Activated CD4-positive, alpha-beta memory T cell treated with anti-CD3 and anti-CD28 coated beads for 36 hours (primary cell): ENCODE data around the gene TBC1D3B. TPM values are rescaled to one million over a fixed set of nuclear protein-coding genes. Genes with fewer than 3 reads are reported as not detected.
"Not testable (repeated sequence)": the region's sequence is repeated elsewhere in the genome, so short reads cannot be mapped to it uniquely, and the experiment has no call there.

Experiments used
- CTCF ChIA-PET: fragments of 350-600 bp; sonication (Branson Sonifier 250); formaldehyde crosslinking; loops from one replicate; lab custom pipeline; 2021; ENCODE audit warnings: antibody characterized with exemption, inconsistent platforms; lab: Charles Lee
- POLR2A ChIA-PET: fragments of 350-600 bp; sonication (Branson Sonifier 250); formaldehyde crosslinking; loops from one replicate; lab custom pipeline; 2021; ENCODE audit warnings: antibody characterized with exemption; lab: Charles Lee
- DNase-seq: peaks from one replicate; pipeline ENCODE4 v3.0.0-alpha.2; 2020
- H3K27ac Mint-ChIP-seq: one replicate; pipeline ENCODE4 v1.8.0; 2021; ENCODE audit warnings: mixed read lengths
- H3K27me3 Mint-ChIP-seq: one replicate; pipeline ENCODE4 v1.8.0; 2021; ENCODE audit warnings: mixed read lengths
- H3K36me3 Mint-ChIP-seq: one replicate; pipeline ENCODE4 v1.8.0; 2021; ENCODE audit warnings: mixed read lengths
- H3K4me1 Mint-ChIP-seq: one replicate; pipeline ENCODE4 v1.8.0; 2021; ENCODE audit warnings: low read depth, mixed read lengths
- H3K4me3 Mint-ChIP-seq: one replicate; pipeline ENCODE4 v1.8.0; 2021; ENCODE audit warnings: mild to moderate bottlenecking, mixed read lengths
- H3K9me3 Mint-ChIP-seq: one replicate; pipeline ENCODE4 v1.8.0; 2021; ENCODE audit warnings: mixed read lengths
- intact Hi-C: fragments of 100-400 bp; cut with micrococcal nuclease; formaldehyde crosslinking; loops from one replicate; pipeline ENCODE4 v1.15.1; 2023
- total RNA-seq, 2 experiments: library from RNA; stranded (reverse); gene quantifications; one replicate each; pipeline ENCODE4 v1.2.3, GENCODE V29; 2021

Gene TBC1D3B
- total RNA-seq, 2 experiments from 2014 or later = 5.6 to 8.1 TPM

DNA sequence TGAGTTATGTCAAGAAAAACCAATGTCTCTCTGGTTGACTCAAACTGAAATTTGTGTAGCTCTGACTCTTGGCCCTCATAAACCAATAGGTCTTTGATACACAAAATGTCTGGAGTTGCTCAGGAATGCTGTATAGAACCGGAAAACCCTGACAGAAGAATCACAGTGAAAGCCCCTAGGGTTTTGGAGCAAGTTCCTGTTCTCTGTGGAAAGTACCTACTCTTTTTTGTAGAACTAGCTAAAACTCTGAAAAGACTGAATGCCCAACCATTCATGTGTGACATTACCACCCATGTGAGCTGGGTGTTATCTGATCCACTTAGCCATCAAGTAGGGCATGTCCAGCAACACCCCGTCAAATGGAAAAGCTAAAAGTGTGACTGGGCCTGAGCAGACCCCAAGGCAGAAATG is 44.0 kb downstream of the TBC1D3B start:
- intact Hi-C loops = loop anchor here (2.0 kb wide), 1 partner anchor 14 kb away; no protein-coding TSS in a partner anchor
- Mint-ChIP-seq H3K36me3 (no peaks in the 10 kb centered on the region), H3K9me3 (no peaks in the 10 kb centered on the region), H3K4me1 (no peaks in the 10 kb centered on the region), H3K27ac (no peak overlapping the region), H3K4me3 (no peak overlapping the region), H3K27me3 (peaks cover 26% of the 10 kb centered on the region)
- CTCF ChIA-PET = interaction anchor here (0.9 to 4.1 kb wide), 3 partner anchors 15 to 60 kb away, joined by 3 to 28 read pairs (median 8); no protein-coding TSS in a partner anchor
- no peak for DNase-seq
- POLR2A ChIA-PET = no interaction called here

DNA sequence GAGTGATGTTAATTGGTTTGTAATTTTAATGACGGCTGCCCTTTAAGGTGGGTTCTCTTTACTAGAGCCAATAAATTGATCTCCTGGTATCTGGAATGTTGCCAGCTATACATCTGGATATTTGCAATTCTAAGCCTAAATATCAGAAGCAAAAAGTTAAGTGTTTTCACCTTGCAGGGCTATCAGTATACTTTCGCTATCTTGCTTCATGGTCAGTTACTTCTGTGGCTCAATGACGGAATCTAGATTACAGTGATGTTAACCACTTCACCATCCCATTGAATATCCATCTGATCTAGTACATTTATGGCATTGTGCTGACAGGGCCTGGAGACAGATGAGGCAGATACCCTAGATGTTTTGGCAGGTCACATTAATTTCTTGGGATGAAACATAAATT is 44.5 kb downstream of the TBC1D3B start:
- ChIA-PET CTCF (interaction anchor here (0.9 to 4.1 kb wide), 2 partner anchors 15 to 17 kb away, joined by 3 to 28 read pairs; no protein-coding TSS in a partner anchor), POLR2A (no interaction called here)
- no peak for DNase-seq
- Mint-ChIP-seq H3K9me3 (no peaks in the 10 kb centered on the region), H3K36me3 (no peaks in the 10 kb centered on the region), H3K4me1 (no peaks in the 10 kb centered on the region), H3K4me3 (no peak overlapping the region), H3K27me3 (peaks cover 21% of the 10 kb centered on the region), H3K27ac (no peak overlapping the region)
- intact Hi-C loops = loop anchor here (2.0 kb wide), 1 partner anchor 13 kb away; no protein-coding TSS in a partner anchor

DNA sequence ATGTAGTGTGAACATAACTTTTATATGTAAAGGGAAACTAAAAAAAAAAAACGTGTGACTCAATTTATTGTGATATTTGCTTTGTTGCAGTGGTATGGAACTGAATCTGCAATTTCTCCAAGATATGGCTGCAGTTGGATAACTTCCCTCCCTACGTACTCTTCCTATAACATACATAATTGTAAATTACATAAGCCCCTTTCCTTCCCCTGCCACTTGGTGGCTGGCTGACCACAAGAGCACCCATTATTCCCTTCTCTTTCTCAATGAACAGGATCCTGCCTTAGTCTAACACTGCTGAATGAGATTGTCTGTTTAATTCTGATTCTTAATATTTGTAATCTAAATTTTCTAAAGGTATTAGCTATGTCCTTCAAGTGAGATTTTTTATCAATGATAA is 45.0 kb downstream of the TBC1D3B start:
- Mint-ChIP-seq H3K4me3 (no peak overlapping the region), H3K9me3 (peaks cover 3% of the 10 kb centered on the region), H3K27me3 (peaks cover 20% of the 10 kb centered on the region), H3K36me3 (no peaks in the 10 kb centered on the region), H3K27ac (no peak overlapping the region), H3K4me1 (no peaks in the 10 kb centered on the region)
- intact Hi-C loops = no loop called here
- ChIA-PET POLR2A (no interaction called here), CTCF (interaction anchor here (4.1 kb wide), 1 partner anchor 18 kb away, joined by 28 read pairs; no protein-coding TSS in a partner anchor)
- DNase-seq = no peak

DNA sequence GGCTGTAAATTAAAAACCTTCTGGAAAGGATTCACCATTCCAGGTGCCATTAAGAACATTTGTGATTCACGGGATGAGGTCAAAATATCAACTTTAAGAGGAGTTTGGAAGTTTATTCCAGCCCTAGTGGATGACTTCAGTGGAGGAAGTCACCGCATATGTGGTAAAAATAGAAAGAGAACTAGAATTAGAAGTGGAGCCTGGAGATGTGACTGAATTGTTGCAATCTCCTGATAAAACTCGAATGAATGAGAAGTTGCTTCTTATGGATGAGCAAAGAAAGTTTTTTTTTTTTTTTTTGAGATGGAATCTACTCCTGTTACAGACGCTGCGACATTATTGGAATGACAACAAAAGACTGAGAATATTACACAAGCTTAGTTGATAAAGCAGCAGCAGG is 46.1 kb downstream of the TBC1D3B start:
- DNase-seq = no peak
- H3K27me3 Mint-ChIP-seq = peaks cover 20% of the 10 kb centered on the region
- peaks cover 13% of the 10 kb centered on the region for H3K9me3 Mint-ChIP-seq
- intact Hi-C loops = no loop called here
- no peak overlapping the region for H3K27ac Mint-ChIP-seq
- H3K4me3 Mint-ChIP-seq = no peak overlapping the region
- no peaks in the 10 kb centered on the region for H3K4me1 Mint-ChIP-seq
- CTCF ChIA-PET = interaction anchor here (2.1 to 4.1 kb wide), 2 partner anchors 16 to 19 kb away, joined by 8 to 28 read pairs; no protein-coding TSS in a partner anchor
- H3K36me3 Mint-ChIP-seq = peaks cover 5% of the 10 kb centered on the region
- POLR2A ChIA-PET = no interaction called here

DNA sequence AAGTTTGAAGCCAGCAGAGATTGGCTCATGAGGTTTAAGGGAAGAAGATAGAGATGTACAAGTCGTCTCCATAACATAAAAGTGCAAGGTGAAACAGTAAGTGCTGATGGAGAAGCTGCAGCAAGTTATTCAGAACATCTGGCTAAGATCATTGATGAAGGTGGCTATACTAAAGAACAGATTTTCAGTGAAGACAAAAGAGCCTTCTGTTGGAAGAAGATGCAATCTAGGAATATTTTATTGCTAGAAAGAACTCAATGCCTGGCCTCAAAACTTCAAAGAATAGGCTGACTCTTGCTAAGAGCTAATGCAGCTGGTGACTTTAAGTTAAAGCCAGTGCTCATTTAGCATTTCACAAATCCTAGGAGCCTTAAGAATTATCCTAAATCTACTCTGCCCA is 46.8 kb downstream of the TBC1D3B start:
- DNase-seq = no peak
- intact Hi-C loops = no loop called here
- H3K36me3 Mint-ChIP-seq = peaks cover 6% of the 10 kb centered on the region
- POLR2A ChIA-PET = no interaction called here
- no peak overlapping the region for H3K27ac Mint-ChIP-seq
- H3K9me3 Mint-ChIP-seq = peaks cover 17% of the 10 kb centered on the region
- peaks cover 16% of the 10 kb centered on the region for H3K27me3 Mint-ChIP-seq
- H3K4me1 Mint-ChIP-seq = no peaks in the 10 kb centered on the region
- CTCF ChIA-PET = interaction anchor here (1.0 to 4.1 kb wide), 5 partner anchors 17 to 160 kb away, joined by 3 to 28 read pairs (median 8); no protein-coding TSS in a partner anchor
- H3K4me3 Mint-ChIP-seq = no peak overlapping the region

DNA sequence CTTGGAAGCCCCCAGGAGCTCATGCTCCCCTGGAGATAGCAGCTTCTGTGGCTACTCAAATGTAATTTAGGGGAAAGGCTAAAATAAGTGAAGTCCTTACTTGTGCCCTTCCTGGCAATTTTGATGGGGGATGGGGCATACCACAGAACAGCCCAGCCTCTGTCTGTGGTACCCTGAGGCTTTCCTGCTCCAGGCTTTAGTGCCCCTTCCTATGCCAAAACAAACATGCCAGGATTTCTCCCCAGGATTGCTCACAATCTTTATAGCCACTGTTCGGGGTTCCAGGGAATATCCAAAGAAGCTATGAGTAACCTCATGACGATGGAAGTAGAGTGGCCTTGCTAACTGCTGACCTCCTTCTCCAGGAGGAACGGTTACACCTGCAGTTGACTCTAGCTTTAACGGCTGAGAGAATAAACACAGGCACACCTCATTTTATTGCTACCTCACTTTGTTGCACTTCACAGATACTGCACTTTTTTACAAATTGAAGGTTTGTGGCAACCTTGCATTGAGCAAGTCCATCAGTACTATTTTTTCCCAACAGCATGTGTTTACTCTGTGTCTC is 47.9 kb downstream of the TBC1D3B start:
- Mint-ChIP-seq H3K36me3 (peaks cover 6% of the 10 kb centered on the region), H3K4me3 (no peak overlapping the region), H3K27me3 (peaks cover 16% of the 10 kb centered on the region), H3K4me1 (no peaks in the 10 kb centered on the region), H3K27ac (no peak overlapping the region), H3K9me3 (peaks cover 17% of the 10 kb centered on the region)
- intact Hi-C loops = no loop called here
- no peak for DNase-seq
- POLR2A ChIA-PET = no interaction called here
- CTCF ChIA-PET = interaction anchor here (0.6 to 2.6 kb wide), 8 partner anchors 12 to 1321 kb away, joined by 3 to 8 read pairs (median 6); no protein-coding TSS in a partner anchor

DNA sequence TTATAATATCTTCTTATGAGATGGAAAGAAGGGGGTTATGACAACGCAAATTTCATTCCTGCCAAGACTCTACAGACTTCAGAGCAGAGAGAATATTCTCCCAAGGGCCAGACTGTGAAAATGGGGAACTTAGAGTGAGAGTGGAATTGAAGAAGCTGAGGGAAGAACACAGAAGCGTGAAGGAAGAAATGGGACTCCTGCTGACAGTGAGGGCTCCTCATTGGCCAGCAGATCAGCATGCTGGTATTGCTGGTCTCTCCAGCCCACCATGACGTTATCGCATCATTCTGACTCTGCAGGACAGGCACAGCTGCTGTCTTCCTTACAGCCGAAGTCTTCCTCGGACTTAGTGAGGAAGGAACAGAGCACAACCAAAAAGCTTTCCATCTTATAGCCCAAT is 48.5 kb downstream of the TBC1D3B start:
- POLR2A ChIA-PET = no interaction called here

DNA sequence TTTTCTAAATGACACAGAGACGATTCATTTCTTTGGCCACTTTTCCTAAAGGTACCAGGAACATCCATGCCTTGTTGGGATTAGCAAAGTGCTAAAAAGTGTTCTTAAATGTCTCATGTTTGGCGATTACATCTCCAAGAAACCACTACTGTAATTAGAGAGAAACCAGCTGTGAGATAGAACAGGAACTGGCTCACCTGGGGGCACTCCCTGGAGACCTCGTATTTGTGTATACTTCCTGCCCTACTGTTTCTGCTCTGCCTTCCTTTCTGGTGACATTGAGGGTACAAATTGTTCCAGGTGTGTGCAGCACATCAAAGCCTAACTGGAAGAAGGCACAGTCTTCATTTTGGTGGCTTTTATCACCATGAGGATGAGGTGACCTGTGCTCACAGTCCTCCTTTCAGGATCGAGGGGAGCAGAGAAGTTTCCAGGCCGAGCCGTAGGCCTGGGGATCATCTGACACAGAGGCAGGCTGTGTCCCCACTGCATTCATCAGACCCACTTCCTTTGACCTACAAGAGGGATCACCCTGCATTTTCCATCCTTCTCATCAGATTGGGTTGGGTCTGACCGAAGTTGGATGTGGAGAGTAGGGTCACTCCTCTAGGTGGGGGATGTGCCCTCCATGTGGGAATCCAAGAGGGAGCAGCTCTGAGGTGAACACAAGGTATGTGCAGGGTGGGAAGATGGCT is 49.1 kb downstream of the TBC1D3B start:
- DNase-seq = no peak
- intact Hi-C loops = no loop called here
- Mint-ChIP-seq H3K27ac (no peak overlapping the region), H3K9me3 (peaks cover 17% of the 10 kb centered on the region), H3K27me3 (peaks cover 18% of the 10 kb centered on the region), H3K4me1 (no peaks in the 10 kb centered on the region), H3K36me3 (peaks cover 6% of the 10 kb centered on the region), H3K4me3 (no peak overlapping the region)
- POLR2A ChIA-PET = no interaction called here
- CTCF ChIA-PET = interaction anchor here (1.1 to 2.6 kb wide), 3 partner anchors 11 to 158 kb away, joined by 3 to 8 read pairs (median 5); no protein-coding TSS in a partner anchor

More for the DNA sequence above, 48.5 kb downstream of the TBC1D3B start:
- Mint-ChIP-seq H3K4me3 (no peak overlapping the region), H3K27me3 (peaks cover 16% of the 10 kb centered on the region), H3K27ac (no peak overlapping the region), H3K9me3 (peaks cover 17% of the 10 kb centered on the region), H3K36me3 (peaks cover 6% of the 10 kb centered on the region), H3K4me1 (no peaks in the 10 kb centered on the region)
- no peak for DNase-seq
- CTCF ChIA-PET = interaction anchor here (0.6 to 2.6 kb wide), 6 partner anchors 11 to 1321 kb away, joined by 3 to 8 read pairs (median 6); no protein-coding TSS in a partner anchor
- intact Hi-C loops = no loop called here

DNA sequence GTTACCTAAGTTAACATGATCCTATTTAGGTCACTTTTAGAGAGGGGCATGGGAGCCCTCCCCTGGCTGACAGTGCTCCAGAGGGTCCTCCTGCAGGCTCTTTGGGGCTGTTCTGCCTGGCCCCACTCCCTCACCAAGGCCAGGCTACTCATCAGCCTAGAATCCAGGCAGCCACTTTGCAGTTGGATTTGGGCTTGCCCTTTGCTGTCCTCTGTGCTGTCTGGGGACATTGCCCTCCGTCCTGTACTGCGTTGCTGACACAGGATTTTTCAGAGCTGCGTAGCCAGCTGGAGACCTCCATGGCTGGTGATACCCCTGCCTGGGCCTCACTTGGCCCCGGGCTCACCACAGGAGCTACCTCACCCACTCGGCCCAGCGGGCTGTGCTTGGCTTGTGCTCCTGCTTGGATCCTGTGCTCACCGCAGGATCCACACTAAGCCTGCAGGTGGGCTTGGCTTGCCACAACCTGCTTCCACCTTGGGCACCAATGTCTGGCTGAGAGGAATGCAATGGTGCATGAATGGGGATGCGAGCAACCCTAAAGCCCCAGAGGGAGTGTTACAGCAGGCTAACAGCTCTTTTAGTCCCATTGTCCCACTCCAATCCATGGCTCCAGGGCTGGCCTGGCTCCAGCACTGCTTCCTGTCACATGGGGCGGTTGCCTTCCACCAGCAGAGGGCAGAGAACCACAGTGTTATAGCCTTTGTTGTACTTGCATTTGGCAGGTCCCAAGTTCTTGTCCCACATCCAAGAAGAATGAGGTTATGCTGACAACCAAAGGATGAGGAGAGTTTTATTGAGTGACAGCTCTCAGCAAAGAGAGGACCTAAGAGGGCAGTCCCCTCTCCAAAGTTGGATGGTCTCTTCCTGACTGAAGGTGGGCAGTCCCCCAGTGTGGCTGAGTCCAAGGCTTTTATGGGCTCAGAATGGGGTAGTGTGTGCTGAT is 51.3 kb downstream of the TBC1D3B start:
- intact Hi-C loops = no loop called here
- peaks cover 25% of the 10 kb centered on the region for H3K27me3 Mint-ChIP-seq
- no peak overlapping the region for H3K4me3 Mint-ChIP-seq
- H3K4me1 Mint-ChIP-seq = peaks cover 10% of the 10 kb centered on the region
- DNase-seq = no peak
- peaks cover 6% of the 10 kb centered on the region for H3K36me3 Mint-ChIP-seq
- ChIA-PET CTCF (interaction anchor here (0.8 to 3.9 kb wide), 5 partner anchors 8 to 156 kb away, joined by 4 to 23 read pairs (median 6); no protein-coding TSS in a partner anchor), POLR2A (no interaction called here)
- no peak overlapping the region for H3K27ac Mint-ChIP-seq
- peaks cover 24% of the 10 kb centered on the region for H3K9me3 Mint-ChIP-seq

DNA sequence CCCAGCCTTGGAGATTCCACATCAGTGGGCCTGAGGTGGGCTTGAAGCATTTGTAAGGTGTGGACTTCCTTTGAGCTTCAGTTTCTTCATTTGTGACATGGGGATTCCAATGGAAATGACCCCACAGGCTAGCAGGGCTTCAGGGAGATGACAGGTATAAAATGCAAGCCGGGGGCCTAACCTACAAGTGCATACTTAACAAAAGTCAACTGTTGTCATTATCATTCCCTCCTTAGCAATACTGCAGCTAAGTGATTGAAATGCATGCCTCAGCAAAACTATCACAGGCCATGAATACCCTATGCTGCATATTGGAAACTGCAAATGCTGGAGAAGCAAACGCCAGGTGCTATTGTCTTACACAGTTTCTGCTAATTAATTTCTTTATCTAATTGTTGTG is 53.0 kb downstream of the TBC1D3B start:
- intact Hi-C loops = no loop called here
- ChIA-PET CTCF (interaction anchor here (1.0 to 3.9 kb wide), 5 partner anchors 25 to 154 kb away, joined by 5 to 23 read pairs (median 6); no protein-coding TSS in a partner anchor), POLR2A (no interaction called here)
- Mint-ChIP-seq H3K27me3 (peaks cover 26% of the 10 kb centered on the region), H3K9me3 (peaks cover 24% of the 10 kb centered on the region), H3K27ac (no peak overlapping the region), H3K36me3 (peaks cover 6% of the 10 kb centered on the region), H3K4me1 (peaks cover 18% of the 10 kb centered on the region), H3K4me3 (no peak overlapping the region)
- DNase-seq = no peak

DNA sequence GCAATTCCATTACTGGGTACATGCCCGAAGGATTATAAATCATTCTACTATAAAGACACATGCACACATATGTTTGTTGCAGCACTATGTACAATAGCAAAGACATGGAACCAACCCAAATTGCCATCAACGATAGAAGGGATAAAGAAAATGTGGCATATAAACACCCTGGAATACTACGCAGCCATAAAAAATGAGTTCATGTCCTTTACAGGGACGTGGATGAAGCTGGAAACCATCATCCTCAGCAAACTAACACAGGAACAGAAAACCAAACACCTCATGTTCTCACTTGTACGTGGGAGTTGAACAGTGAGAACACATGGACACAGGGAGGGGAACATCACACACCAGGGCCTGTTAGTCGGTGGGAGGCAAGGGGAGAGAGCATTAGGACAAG is 55.3 kb downstream of the TBC1D3B start:
- Mint-ChIP-seq H3K4me1 (peaks cover 35% of the 10 kb centered on the region), H3K27me3 (peaks cover 26% of the 10 kb centered on the region), H3K9me3 (peaks cover 18% of the 10 kb centered on the region)
- DNase-seq, H3K4me3 Mint-ChIP-seq, intact Hi-C loops, H3K36me3 Mint-ChIP-seq, H3K27ac Mint-ChIP-seq: not testable (repeated sequence)
- CTCF ChIA-PET = interaction anchor here (0.8 to 4.9 kb wide), 3 partner anchors 27 to 48 kb away, joined by 3 to 68 read pairs (median 8); partner anchors contain the start of gene CCL3
- POLR2A ChIA-PET = interaction anchor here (1.0 to 3.4 kb wide), 2 partner anchors 28 to 31 kb away, joined by 3 to 34 read pairs; partner anchors contain the start of gene CCL3
